ENCODE results near the gene RNF144B.

DNA sequence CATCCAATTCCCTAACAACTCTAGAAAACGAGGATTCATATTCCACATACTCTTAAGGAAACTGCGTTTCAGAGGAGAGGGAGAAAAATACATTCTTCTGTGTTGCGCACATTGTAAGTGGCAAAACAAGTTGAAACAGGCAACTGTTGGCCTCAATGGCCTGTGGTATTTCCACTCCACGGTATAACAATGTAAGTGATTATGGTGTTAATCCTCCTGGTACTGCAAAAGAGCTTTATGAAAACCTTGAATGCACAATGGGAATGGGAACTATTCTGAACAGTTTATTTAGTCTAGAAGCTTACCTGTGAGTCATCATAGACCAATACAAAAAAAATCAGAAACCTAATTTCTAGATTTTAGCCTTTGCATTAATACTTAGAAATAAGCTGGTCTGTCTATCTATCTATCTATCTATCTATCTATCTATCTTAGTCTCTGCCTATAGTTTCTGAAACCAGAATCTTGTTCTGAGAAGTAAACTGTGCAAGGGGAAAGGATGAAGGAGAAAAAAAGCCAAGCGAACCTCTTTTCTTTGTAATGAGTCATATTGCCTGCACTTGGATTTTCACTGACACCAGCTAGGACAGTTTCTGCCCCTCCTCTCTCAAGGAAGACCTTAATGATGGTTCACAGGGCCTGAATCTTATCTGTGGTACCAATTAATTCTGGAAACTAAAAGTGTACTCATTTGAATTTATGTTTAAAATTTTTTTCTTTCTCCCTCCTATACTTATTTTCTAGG, 101.5 kb downstream of the RNF144B start:
- TF ChIP-seq, protein P1, sequence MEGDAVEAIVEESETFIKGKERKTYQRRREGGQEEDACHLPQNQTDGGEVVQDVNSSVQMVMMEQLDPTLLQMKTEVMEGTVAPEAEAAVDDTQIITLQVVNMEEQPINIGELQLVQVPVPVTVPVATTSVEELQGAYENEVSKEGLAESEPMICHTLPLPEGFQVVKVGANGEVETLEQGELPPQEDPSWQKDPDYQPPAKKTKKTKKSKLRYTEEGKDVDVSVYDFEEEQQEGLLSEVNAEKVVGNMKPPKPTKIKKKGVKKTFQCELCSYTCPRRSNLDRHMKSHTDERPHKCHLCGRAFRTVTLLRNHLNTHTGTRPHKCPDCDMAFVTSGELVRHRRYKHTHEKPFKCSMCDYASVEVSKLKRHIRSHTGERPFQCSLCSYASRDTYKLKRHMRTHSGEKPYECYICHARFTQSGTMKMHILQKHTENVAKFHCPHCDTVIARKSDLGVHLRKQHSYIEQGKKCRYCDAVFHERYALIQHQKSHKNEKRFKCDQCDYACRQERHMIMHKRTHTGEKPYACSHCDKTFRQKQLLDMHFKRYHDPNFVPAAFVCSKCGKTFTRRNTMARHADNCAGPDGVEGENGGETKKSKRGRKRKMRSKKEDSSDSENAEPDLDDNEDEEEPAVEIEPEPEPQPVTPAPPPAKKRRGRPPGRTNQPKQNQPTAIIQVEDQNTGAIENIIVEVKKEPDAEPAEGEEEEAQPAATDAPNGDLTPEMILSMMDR (IDR thresholded peaks at IDR 0.05 in 4 of 5, conservative IDR thresholded peaks at IDR 0.05 in 1 of 5): no peak
- TF ChIP-seq POLR2A (IDR thresholded peaks at IDR 0.05): no peak
